Natural killer cell (primary cell): ENCODE measurements around the gene AP2B1. TPM values are rescaled to one million over a fixed set of nuclear protein-coding genes. Genes with fewer than 3 reads are reported as not detected.

ENCODE experiments used
- ATAC-seq, 3 donors: fragments of 150-1000 bp in 2 of 3; fragments of 200-7000 bp in 1 of 3; cut with Tn5 transposase; 1 replicate in 1 of 3; 2 replicates in 2 of 3; pipeline ENCODE4 v1.10.0; 2021; ENCODE audit warnings: mild to moderate bottlenecking in 2 of 3, moderate library complexity in 2 of 3
- DNase-seq, 2 donors: peaks; one replicate each; pipeline versions ENCODE4 v3.0.0 to v3.0.0-alpha.2; 2013 to 2021; ENCODE audit warnings: mixed read lengths in 1 of 2
- H3K27ac ChIP-seq: one replicate; pipeline ENCODE4 v1.5.1; 2013; ENCODE audit warnings: mild to moderate bottlenecking, low read length
- H3K27me3 ChIP-seq: one replicate; pipeline ENCODE4 v1.6.1; 2013; ENCODE audit warnings: low read length; ENCODE audit not compliant: control insufficient read depth, insufficient read depth
- H3K36me3 ChIP-seq: one replicate; pipeline ENCODE4 v1.6.1; 2013; ENCODE audit warnings: low read length; ENCODE audit not compliant: control insufficient read depth, insufficient read depth
- H3K4me1 ChIP-seq: one replicate; pipeline ENCODE4 v1.6.1; 2013; ENCODE audit warnings: low read length; ENCODE audit not compliant: control insufficient read depth, insufficient read depth
- H3K4me3 ChIP-seq: one replicate; pipeline ENCODE4 v1.5.1; 2013; ENCODE audit warnings: low read length
- H3K9me3 ChIP-seq: one replicate; pipeline ENCODE4 v1.6.1; 2013; ENCODE audit warnings: low read length; ENCODE audit not compliant: control insufficient read depth, insufficient read depth
- H3K27ac Mint-ChIP-seq, 2 donors: one replicate each; pipeline ENCODE4 v1.8.0; 2022; ENCODE audit warnings: mild to moderate bottlenecking in 2 of 2, mixed read lengths in 2 of 2, moderate library complexity in 1 of 2
- H3K27me3 Mint-ChIP-seq, 2 donors: one replicate each; pipeline ENCODE4 v1.8.0; 2022; ENCODE audit warnings: low read depth in 2 of 2, mixed read lengths in 2 of 2
- H3K36me3 Mint-ChIP-seq: one replicate; pipeline ENCODE4 v1.8.0; 2022; ENCODE audit warnings: mixed read lengths
- H3K4me1 Mint-ChIP-seq, 2 donors: one replicate each; pipeline ENCODE4 v1.8.0; 2022; ENCODE audit warnings: mixed read lengths in 2 of 2
- H3K4me3 Mint-ChIP-seq: one replicate; pipeline ENCODE4 v1.8.0; 2022; ENCODE audit warnings: mild to moderate bottlenecking, moderate library complexity, mixed read lengths
- H3K9me3 Mint-ChIP-seq, 2 donors: one replicate each; pipeline ENCODE4 v1.8.0; 2022; ENCODE audit warnings: mixed read lengths in 2 of 2
- WGBS: methylation state at CpG from one replicate; pipeline ENCODE4 v1.1.7; 2013; ENCODE audit warnings: missing lambda C conversion rate; ENCODE audit not compliant: insufficient coverage; 5-methylcytosine and 5-hydroxymethylcytosine counted together
- intact Hi-C: fragments of 100-400 bp; cut with micrococcal nuclease; formaldehyde crosslinking; loops from one replicate; pipeline ENCODE4 v1.14.2; 2022
- total RNA-seq, 4 donors: library from RNA; stranded (reverse); fragments of 120-200 nt in 1 of 4; gene quantifications; one replicate each; pipeline versions ENCODE4 v1.2.3 to v1.2.4, GENCODE V29; 2013 to 2022
- TF ChIP-seq, protein P1 (sequence below): fragments of 200-600 bp; IDR thresholded peaks from one replicate; pipeline ENCODE4 v1.8.0; 2022; ENCODE audit warnings: antibody characterized with exemption

AP2B1 gene
- total RNA-seq, 3 donors from 2014 or later (not counting 1 experiment from before 2014, with no cell fraction given): 111 to 148 (median 139) TPM

DNA sequence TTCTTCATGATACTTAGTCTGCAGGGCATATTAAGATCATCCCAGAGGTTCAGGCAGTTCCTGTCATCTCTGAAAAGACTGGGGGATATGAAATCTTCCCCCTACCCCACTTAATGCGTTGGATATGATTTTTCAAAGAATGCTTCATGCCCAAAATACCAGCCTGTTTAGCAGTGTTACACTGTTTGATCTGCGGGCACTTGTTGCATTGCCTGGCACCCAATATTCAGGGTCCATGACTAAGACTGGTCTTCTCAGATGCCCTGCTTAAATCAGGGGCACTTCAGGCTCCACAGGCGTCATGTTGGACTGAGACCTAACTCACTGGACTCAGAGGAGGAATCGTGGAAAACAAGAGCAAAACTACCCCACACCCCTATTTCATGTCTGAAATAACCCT, 137.9 kb downstream of the AP2B1 start:
- no peak overlapping the region for H3K4me3 Mint-ChIP-seq
- TF ChIP-seq, protein P1, sequence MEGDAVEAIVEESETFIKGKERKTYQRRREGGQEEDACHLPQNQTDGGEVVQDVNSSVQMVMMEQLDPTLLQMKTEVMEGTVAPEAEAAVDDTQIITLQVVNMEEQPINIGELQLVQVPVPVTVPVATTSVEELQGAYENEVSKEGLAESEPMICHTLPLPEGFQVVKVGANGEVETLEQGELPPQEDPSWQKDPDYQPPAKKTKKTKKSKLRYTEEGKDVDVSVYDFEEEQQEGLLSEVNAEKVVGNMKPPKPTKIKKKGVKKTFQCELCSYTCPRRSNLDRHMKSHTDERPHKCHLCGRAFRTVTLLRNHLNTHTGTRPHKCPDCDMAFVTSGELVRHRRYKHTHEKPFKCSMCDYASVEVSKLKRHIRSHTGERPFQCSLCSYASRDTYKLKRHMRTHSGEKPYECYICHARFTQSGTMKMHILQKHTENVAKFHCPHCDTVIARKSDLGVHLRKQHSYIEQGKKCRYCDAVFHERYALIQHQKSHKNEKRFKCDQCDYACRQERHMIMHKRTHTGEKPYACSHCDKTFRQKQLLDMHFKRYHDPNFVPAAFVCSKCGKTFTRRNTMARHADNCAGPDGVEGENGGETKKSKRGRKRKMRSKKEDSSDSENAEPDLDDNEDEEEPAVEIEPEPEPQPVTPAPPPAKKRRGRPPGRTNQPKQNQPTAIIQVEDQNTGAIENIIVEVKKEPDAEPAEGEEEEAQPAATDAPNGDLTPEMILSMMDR: no peak

DNA sequence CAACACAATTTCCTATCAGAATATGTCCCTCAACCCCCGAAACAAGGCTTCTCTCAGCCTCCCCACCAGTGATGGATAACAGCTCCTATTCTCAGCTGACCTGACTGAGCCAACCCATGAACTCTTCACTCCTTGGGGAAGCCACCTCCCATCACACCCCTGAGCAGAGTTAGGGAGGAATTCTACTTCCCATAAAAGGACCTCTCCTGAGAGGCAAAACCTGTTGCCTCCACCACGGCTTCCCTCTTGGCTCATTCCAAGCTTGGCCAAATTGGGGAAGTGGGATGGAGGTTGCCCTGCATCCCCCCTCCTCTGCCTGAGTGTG, 138.6 kb downstream of the AP2B1 start:
- intact Hi-C loops: no loop called here
- 97% methylated on average over 2 of the region's 2 CpGs for WGBS

More for the DNA sequence above, 137.9 kb downstream of the AP2B1 start:
- Histone ChIP-seq H3K36me3 (peaks cover 55% of the 10 kb centered on the region), H3K4me1 (no peaks in the 10 kb centered on the region), H3K4me3 (no peak overlapping the region), H3K9me3 (no peaks in the 10 kb centered on the region), H3K27me3 (no peaks in the 10 kb centered on the region), H3K27ac (no peak overlapping the region)
- Mint-ChIP-seq H3K27me3 (no peaks in the 10 kb centered on the region), H3K9me3 (no peaks in the 10 kb centered on the region), H3K4me1 (no peaks in the 10 kb centered on the region), H3K27ac (no peak overlapping the region), H3K36me3 (peaks cover 32% of the 10 kb centered on the region)
- intact Hi-C loops: no loop called here
- WGBS: 95% methylated on average over 4 of the region's 4 CpGs
- ATAC-seq (no peak), DNase-seq (no peak)

DNA sequence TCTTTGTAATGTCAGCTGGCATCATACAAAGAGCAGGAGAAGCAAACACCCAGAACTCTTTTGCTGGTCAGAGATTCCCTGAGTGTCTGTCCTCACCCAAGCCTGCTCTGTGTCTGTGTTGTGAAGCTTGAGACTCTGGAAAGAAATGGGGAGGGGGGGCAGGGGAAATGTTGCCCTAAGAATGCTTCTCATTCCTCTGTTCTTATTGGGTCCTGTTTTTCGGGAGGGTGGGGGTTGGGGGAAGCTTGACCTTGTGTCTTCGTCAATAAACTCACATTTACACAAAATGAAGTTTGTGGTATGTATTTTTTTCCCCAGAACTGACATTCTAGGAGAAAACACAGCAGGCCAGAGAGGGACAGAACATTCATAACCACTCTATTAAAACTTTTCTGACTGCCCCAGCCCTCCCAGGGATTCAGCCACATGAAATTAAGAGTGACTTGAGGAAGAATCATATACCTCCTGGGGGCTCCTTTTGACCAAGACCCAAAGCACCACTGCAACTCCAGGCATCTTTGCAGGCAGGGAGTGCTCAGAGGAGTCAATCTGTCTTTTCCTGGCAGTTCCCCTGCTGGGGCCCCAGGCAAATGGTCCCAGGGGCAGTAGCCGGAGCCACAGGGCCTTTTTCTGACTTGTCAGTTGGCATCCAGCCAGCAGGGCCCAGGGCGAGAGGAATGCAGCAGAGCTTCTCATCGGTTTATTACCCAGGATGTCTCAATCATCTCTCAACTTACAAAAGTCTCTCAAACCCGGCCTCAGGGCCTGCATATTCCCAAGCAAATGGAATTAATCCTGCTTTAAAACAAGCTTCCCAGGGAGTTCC, 139.2 kb downstream of the AP2B1 start:
- H3K4me1 Mint-ChIP-seq: peaks cover 10 to 12% of the 10 kb centered on the region in 2 donors
- H3K9me3 Mint-ChIP-seq: no peaks in the 10 kb centered on the region
- H3K36me3 Mint-ChIP-seq: peaks cover 32% of the 10 kb centered on the region
- intact Hi-C loops: no loop called here
- WGBS: 86% methylated on average over 4 of the region's 6 CpGs
- Histone ChIP-seq H3K4me3 (no peak overlapping the region), H3K9me3 (no peaks in the 10 kb centered on the region), H3K36me3 (peaks cover 47% of the 10 kb centered on the region), H3K27me3 (no peaks in the 10 kb centered on the region), H3K4me1 (peaks cover 12% of the 10 kb centered on the region), H3K27ac (no peak overlapping the region)
- no peak overlapping the region for H3K4me3 Mint-ChIP-seq
- ATAC-seq (no peak), DNase-seq (no peak)
- TF ChIP-seq, protein P1: no peak
- H3K27ac Mint-ChIP-seq: no peak overlapping the region
- no peaks in the 10 kb centered on the region for H3K27me3 Mint-ChIP-seq

More for the DNA sequence above, 138.6 kb downstream of the AP2B1 start:
- H3K27ac Mint-ChIP-seq: no peak overlapping the region
- no peak overlapping the region for H3K4me3 Mint-ChIP-seq
- H3K4me3 ChIP-seq: no peak overlapping the region
- TF ChIP-seq, protein P1: no peak
- DNase-seq: no peak
- peaks cover 51% of the 10 kb centered on the region for H3K36me3 ChIP-seq
- ATAC-seq: no peak
- H3K27me3 ChIP-seq: no peaks in the 10 kb centered on the region
- H3K9me3 ChIP-seq: no peaks in the 10 kb centered on the region
- no peaks in the 10 kb centered on the region for H3K27me3 Mint-ChIP-seq
- no peaks in the 10 kb centered on the region for H3K9me3 Mint-ChIP-seq
- peaks cover 32% of the 10 kb centered on the region for H3K36me3 Mint-ChIP-seq
- no peak overlapping the region for H3K27ac ChIP-seq
- peaks cover 5 to 6% of the 10 kb centered on the region in 2 donors for H3K4me1 Mint-ChIP-seq
- peaks cover 6% of the 10 kb centered on the region for H3K4me1 ChIP-seq
